Ishikawa (cell line): ENCODE measurements around the gene KIAA1217.

Experiments used
- EP300 ChIP-seq: IDR thresholded peaks from 2 replicates; pipeline ENCODE4 v1.6.1; 2012; ENCODE audit warnings: borderline replicate concordance
- MAX ChIP-seq: IDR thresholded peaks from 2 replicates; pipeline ENCODE4 v1.6.1; 2012
- NFIC ChIP-seq: IDR thresholded peaks from 2 replicates; pipeline ENCODE4 v1.6.1; 2012
- RAD21 ChIP-seq: IDR thresholded peaks from 2 replicates; pipeline ENCODE4 v1.6.1; 2012; ENCODE audit warnings: low read depth
- REST ChIP-seq: IDR thresholded peaks from 2 replicates; pipeline ENCODE4 v1.6.1; 2012; ENCODE audit warnings: low read depth, mild to moderate bottlenecking
- TAF1 ChIP-seq: IDR thresholded peaks from 2 replicates; pipeline ENCODE4 v1.6.1; 2012; ENCODE audit warnings: low read depth, mild to moderate bottlenecking
- YY1 ChIP-seq: IDR thresholded peaks from 2 replicates; pipeline ENCODE4 v1.6.1; 2012; ENCODE audit warnings: low read depth

DNA sequence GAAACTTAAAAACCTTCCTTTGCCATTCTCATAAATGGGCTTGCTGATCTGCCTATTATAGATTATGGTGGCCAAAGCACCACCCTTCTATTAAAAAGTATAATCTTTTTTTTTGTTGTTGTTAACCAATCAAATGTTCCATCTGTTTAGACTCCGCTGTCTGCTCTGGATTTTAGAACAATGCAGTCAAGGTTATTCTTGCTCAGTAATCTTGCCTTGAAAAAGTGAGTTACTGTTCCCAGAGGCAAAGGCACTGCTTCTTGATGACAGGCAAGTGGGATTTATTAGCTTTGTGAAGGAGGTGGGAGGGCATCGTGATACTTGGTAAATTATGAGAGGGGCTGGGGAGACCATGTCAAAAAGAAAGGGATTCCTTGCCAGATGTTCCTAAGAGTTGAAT is 143.5 kb downstream of the KIAA1217 start:
- TF ChIP-seq TAF1 = no peak
- TF ChIP-seq REST = no peak
- no peak for TF ChIP-seq MAX
- no peak for TF ChIP-seq RAD21
- TF ChIP-seq YY1 = no peak
- TF ChIP-seq EP300 = no peak
- no peak for TF ChIP-seq NFIC
